HepG2 (cell line): Measurements from ENCODE around the gene CNOT8. TPM values are rescaled to one million over a fixed set of nuclear protein-coding genes. Genes with fewer than 3 reads are reported as not detected.

Source experiments
- ATAC-seq: fragments of 200-7000 bp; cut with Tn5 transposase; 3 replicates; pipeline ENCODE4 v1.9.1; 2020; ENCODE audit warnings: mild to moderate bottlenecking, moderate library complexity
- BruUV-seq: library from RNA; stranded (reverse); fragments of 400-500 nt; replicated peaks from 2 replicates; lab custom pipeline; 2021; lab: Mats Ljungman, UMichigan
- CTCF ChIA-PET: fragments of 300-600 bp; formaldehyde crosslinking; extraction: SDS; loops from one replicate; lab custom pipeline; 2021; ENCODE audit warnings: low total read pairs, inconsistent platforms, low intra/inter-chr PET ratio; lab: Yijun Ruan, JAX
- POLR2A ChIA-PET: fragments of 350-600 bp; sonication (Branson Sonifier 250); formaldehyde crosslinking; loops from one replicate; lab custom pipeline; 2020; ENCODE audit warnings: antibody characterized with exemption, inconsistent platforms; lab: Yijun Ruan, JAX
- DNase-seq: peaks from one replicate; pipeline ENCODE4 v3.0.0-alpha.2; 2015; ENCODE audit warnings: low spot score
- FAIRE-seq: peaks from 3 replicates; lab custom pipeline; 2011; peaks lifted over from hg19 to GRCh38; lab: Jason Lieb, UNC
- H2AFZ ChIP-seq: one replicate; pipeline ENCODE4 v1.6.1; 2011; ENCODE audit warnings: low read length, inconsistent platforms
- H3K27ac ChIP-seq: fragments of 300-600 bp; 3 replicates; pipeline ENCODE4 v1.8.0; 2011; ENCODE audit warnings: mixed run types, mild to moderate bottlenecking, mixed read lengths, low read length, inconsistent platforms; ENCODE audit not compliant: insufficient read depth; ENCODE audit errors: extremely low read length
- H3K27me3 ChIP-seq, 2 experiments: fragments of 200-600 bp in 1 of 2; 2 replicates in 1 of 2; 3 replicates in 1 of 2; pipeline versions ENCODE4 v1.6.0 to v1.8.0; 2011; ENCODE audit warnings: low read length in 2 of 2, mild to moderate bottlenecking in 2 of 2, moderate library complexity in 2 of 2, inconsistent platforms in 1 of 2; ENCODE audit not compliant: insufficient read depth in 2 of 2, control insufficient read depth in 1 of 2
- H3K36me3 ChIP-seq, 2 experiments: fragments of 200-600 bp in 1 of 2; replicated peaks in 1 of 2; 2 replicates in 1 of 2; 3 replicates in 1 of 2; pipeline versions ENCODE4 v1.5.1 to v1.8.0; 2011; ENCODE audit warnings: low read length in 2 of 2, inconsistent platforms in 1 of 2; ENCODE audit not compliant: insufficient read depth in 2 of 2, control insufficient read depth in 1 of 2
- H3K4me1 ChIP-seq: 2 replicates; pipeline ENCODE4 v1.5.1; 2012; ENCODE audit warnings: low read length, inconsistent platforms; ENCODE audit not compliant: insufficient read depth
- H3K4me2 ChIP-seq: 2 replicates; pipeline ENCODE4 v1.6.0; 2011; ENCODE audit warnings: low read depth, low read length, inconsistent platforms
- H3K4me3 ChIP-seq, 3 experiments: fragments of 200-600 bp in 1 of 3; sonication (generic), shearing (Covaris generic) in 1 of 3; replicated peaks in 1 of 3; 2 replicates each; pipeline ENCODE4 v1.5.1; 2011 to 2016; ENCODE audit warnings: low read length in 3 of 3, inconsistent platforms in 2 of 3, low read depth in 2 of 3, mild to moderate bottlenecking in 2 of 3, control low read depth in 1 of 3, mixed read lengths in 1 of 3; ENCODE audit not compliant: insufficient read depth in 1 of 3
- H3K79me2 ChIP-seq: one replicate; pipeline ENCODE4 v1.6.1; 2011; ENCODE audit warnings: low read length, inconsistent platforms; ENCODE audit not compliant: insufficient read depth
- H3K9ac ChIP-seq: 2 replicates; pipeline ENCODE4 v1.6.0; 2011; ENCODE audit warnings: mild to moderate bottlenecking, low read depth, low read length, inconsistent platforms; ENCODE audit not compliant: insufficient read depth
- H3K9me3 ChIP-seq: 2 replicates; pipeline ENCODE4 v1.5.1; 2012; ENCODE audit warnings: mild to moderate bottlenecking, low read length
- H4K20me1 ChIP-seq: 2 replicates; pipeline ENCODE4 v1.6.0; 2011; ENCODE audit warnings: inconsistent platforms, mild to moderate bottlenecking, low read length, moderate library complexity; ENCODE audit not compliant: insufficient read depth
- BRCA1 ChIP-seq: sonication (generic); formaldehyde crosslinking; IDR thresholded peaks from 2 replicates; pipeline ENCODE4 v1.4.0; 2020; ENCODE audit warnings: missing genetic modification reagents
- DR1 ChIP-seq: sonication (generic); formaldehyde crosslinking; IDR thresholded peaks from 2 replicates; pipeline ENCODE4 v1.8.0; 2021; ENCODE audit warnings: mild to moderate bottlenecking, missing genetic modification reagents, inconsistent platforms
- HMG20A ChIP-seq: IDR thresholded peaks from 2 replicates; pipeline ENCODE4 v1.6.1; 2016; ENCODE audit warnings: borderline replicate concordance
- HMGXB3 ChIP-seq: sonication (generic); formaldehyde crosslinking; IDR thresholded peaks from 2 replicates; pipeline ENCODE4 v1.4.0; 2020; ENCODE audit warnings: missing genetic modification reagents, borderline replicate concordance
- HNF1A ChIP-seq, 2 experiments: sonication (generic) in 1 of 2; formaldehyde crosslinking in 1 of 2; IDR thresholded peaks; 2 replicates each; pipeline versions ENCODE4 v1.4.0 to v1.6.1; 2016 to 2020; ENCODE audit warnings: borderline replicate concordance in 1 of 2, low read depth in 1 of 2, mild to moderate bottlenecking in 1 of 2, missing genetic modification reagents in 1 of 2
- ISX ChIP-seq: sonication (generic); formaldehyde crosslinking; conservative IDR thresholded peaks from 2 replicates; pipeline ENCODE4 v1.5.0; 2020; ENCODE audit warnings: missing genetic modification reagents
- NRL ChIP-seq: sonication (generic); formaldehyde crosslinking; IDR thresholded peaks from 2 replicates; pipeline ENCODE4 v1.5.0; 2020; ENCODE audit warnings: missing genetic modification reagents, mild to moderate bottlenecking, moderate library complexity, borderline replicate concordance
- TEAD3 ChIP-seq: optimal IDR thresholded peaks from 2 replicates; pipeline ENCODE3; 2016; ENCODE audit warnings: borderline replicate concordance
- ZBED4 ChIP-seq: sonication (generic); formaldehyde crosslinking; IDR thresholded peaks from 2 replicates; pipeline ENCODE4 v1.4.0; 2020; ENCODE audit warnings: missing genetic modification reagents, borderline replicate concordance
- ZNF563 ChIP-seq: sonication (generic); formaldehyde crosslinking; IDR thresholded peaks from 2 replicates; pipeline ENCODE4 v1.8.0; 2022; ENCODE audit warnings: mild to moderate bottlenecking, moderate library complexity, missing genetic modification reagents
- ZNF772 ChIP-seq: sonication (generic); formaldehyde crosslinking; IDR thresholded peaks from 2 replicates; pipeline ENCODE4 v1.5.0; 2020; ENCODE audit warnings: mild to moderate bottlenecking, missing genetic modification reagents
- WGBS: methylation state at CpG from one replicate; pipeline ENCODE4 v1.1.6; 2017; ENCODE audit warnings: low lambda C conversion rate; 5-methylcytosine and 5-hydroxymethylcytosine counted together
- in situ Hi-C: cut with HindIII; loops from 2 replicates; pipeline ENCODE4 v1.10.0; 2017; ENCODE audit warnings: low pct_unique_long_range_greater_than_20kb; ENCODE audit not compliant: extremely low pct_ligation_motif_present
- intact Hi-C: fragments of 100-400 bp; cut with micrococcal nuclease; formaldehyde crosslinking; loops from one replicate; pipeline ENCODE4 v1.10.0; 2022; ENCODE audit not compliant: unreplicated experiment
- polyA plus RNA-seq, 8 experiments: library from polyadenylated mRNA; depleted of rRNA in 3 of 8; stranded (reverse) in 7 of 8; unstranded in 1 of 8; fragments of >200 nt; fragmentation: Illumina TruSeq in 4 of 8; extraction: Trizol in 4 of 8; gene quantifications; 2 replicates each; pipeline versions ENCODE4 v1.2.1 to v1.2.3, GENCODE V29; 2011 to 2016; ENCODE audit warnings: low read depth in 4 of 8, missing spikeins in 1 of 8, mixed read lengths in 1 of 8; ENCODE audit not compliant: insufficient read depth in 1 of 8
- total RNA-seq, 5 experiments: library from RNA; depleted of rRNA; stranded (reverse); fragments of >200 nt; fragmentation: Illumina TruSeq; extraction: Trizol; gene quantifications; 2 replicates each; pipeline ENCODE4 v1.2.3, GENCODE V29; 2016; ENCODE audit warnings: low read depth in 1 of 5
- TF ChIP-seq, protein P1 (sequence below): sonication (generic); formaldehyde crosslinking; IDR thresholded peaks from 2 replicates; pipeline ENCODE4 v1.4.0; 2020; ENCODE audit warnings: missing genetic modification reagents

CNOT8 gene
- total and polyA plus RNA-seq, 2 of the 13 experiments (the other 11 are each of a cell fraction or from before 2014, with no cell fraction given) = 37.1 to 74.9 TPM

DNA sequence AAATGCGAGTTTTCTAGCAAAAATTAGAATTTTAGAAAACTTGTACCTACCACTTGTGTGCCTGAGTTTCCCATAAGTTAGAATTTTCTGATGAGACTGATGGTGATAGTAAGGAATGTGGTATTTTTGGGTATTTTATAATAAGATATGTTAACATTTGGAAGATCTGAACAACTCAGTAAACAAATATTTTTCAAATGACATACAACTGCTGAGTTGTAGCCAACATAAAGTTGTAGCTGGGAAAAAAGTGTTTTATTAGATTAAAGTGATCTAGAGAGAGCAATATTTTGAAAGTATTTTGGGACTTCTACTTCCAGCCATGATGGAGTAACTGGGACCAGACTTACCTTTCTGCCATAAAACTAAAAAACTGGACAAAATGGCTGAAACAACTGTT lies 41.6 kb downstream of the CNOT8 start:
- peaks cover 34 to 94% of the 10 kb centered on the region in 2 experiments for H3K36me3 ChIP-seq
- H3K4me3 ChIP-seq = no peak overlapping the region
- no peak overlapping the region for H3K27ac ChIP-seq
- WGBS = 93% methylated on average over 1 of the region's 1 CpG
- FAIRE-seq (no peak), ATAC-seq (no peak), DNase-seq (no peak)
- ChIA-PET POLR2A (no interaction called here), CTCF (no interaction called here)
- H4K20me1 ChIP-seq = no peaks in the 10 kb centered on the region
- in situ Hi-C loops (no loop called here), intact Hi-C loops (no loop called here)
- no peaks in the 10 kb centered on the region for H3K27me3 ChIP-seq
- BruUV-seq = no TSS peak
- H3K4me1 ChIP-seq = no peaks in the 10 kb centered on the region
- no peak overlapping the region for H2AFZ ChIP-seq
- no peaks in the 10 kb centered on the region for H3K79me2 ChIP-seq
- no peaks in the 10 kb centered on the region for H3K9me3 ChIP-seq
- H3K4me2 ChIP-seq = no peak overlapping the region
- no peak overlapping the region for H3K9ac ChIP-seq
- TF ChIP-seq ISX (CRISPR knock-in tag) (no peak), ZBED4 (CRISPR knock-in tag) (no peak), ZNF563 (CRISPR knock-in tag) (no peak), NRL (CRISPR knock-in tag) (no peak), TEAD3 (CRISPR knock-in tag) (no peak), BRCA1 (CRISPR knock-in tag) (no peak), HNF1A (IDR thresholded peaks at IDR 0.05; ENCODE audit: low read depth) (no peak), HNF1A (CRISPR knock-in tag; IDR thresholded peaks at IDR 0.05; ENCODE audit: borderline replicate concordance) (no peak), HMGXB3 (no peak), ZNF772 (CRISPR knock-in tag) (no peak), HMG20A (CRISPR knock-in tag) (no peak), DR1 (CRISPR knock-in tag) (no peak)
- TF ChIP-seq, protein P1, sequence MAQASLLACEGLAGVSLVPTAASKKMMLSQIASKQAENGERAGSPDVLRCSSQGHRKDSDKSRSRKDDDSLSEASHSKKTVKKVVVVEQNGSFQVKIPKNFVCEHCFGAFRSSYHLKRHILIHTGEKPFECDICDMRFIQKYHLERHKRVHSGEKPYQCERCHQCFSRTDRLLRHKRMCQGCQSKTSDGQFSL (CRISPR knock-in tag) = no peak
